GM23338 (cell line): Measurements from ENCODE around the gene DTNB. TPM values are rescaled to one million over a fixed set of nuclear protein-coding genes. Genes with fewer than 3 reads are reported as not detected.

Experiments used
- ATAC-seq: fragments of 200-7000 bp; cut with Tn5 transposase; 3 replicates; pipeline ENCODE4 v1.9.1; 2020
- DNase-seq: peaks from one replicate; pipeline ENCODE4 v3.0.0-alpha.2; 2015; ENCODE audit warnings: low spot score
- H2AFZ ChIP-seq: fragments of 200-600 bp; sonication (generic); 2 replicates; pipeline ENCODE4 v1.8.0; 2016; ENCODE audit warnings: antibody characterized with exemption, mild to moderate bottlenecking, moderate library complexity
- H3F3A ChIP-seq: fragments of 200-600 bp; sonication (generic); replicated peaks from 2 replicates; pipeline ENCODE4 v1.8.0; 2017; ENCODE audit warnings: antibody characterized with exemption, mixed run types, low read depth
- H3K27ac ChIP-seq: fragments of 200-600 bp; sonication (generic); 2 replicates; pipeline ENCODE4 v1.6.1; 2016; ENCODE audit warnings: low read depth
- H3K27me3 ChIP-seq: fragments of 200-600 bp; sonication (generic); 2 replicates; pipeline ENCODE4 v1.8.0; 2016; ENCODE audit warnings: mild to moderate bottlenecking, mixed run types, moderate library complexity; ENCODE audit not compliant: insufficient read depth
- H3K36me3 ChIP-seq: fragments of 200-600 bp; sonication (generic); 2 replicates; pipeline ENCODE4 v1.8.0; 2016; ENCODE audit warnings: mild to moderate bottlenecking; ENCODE audit not compliant: insufficient read depth
- H3K4me1 ChIP-seq: fragments of 200-600 bp; sonication (generic); 2 replicates; pipeline ENCODE4 v1.8.0; 2016; ENCODE audit warnings: mild to moderate bottlenecking, moderate library complexity; ENCODE audit not compliant: insufficient read depth
- H3K4me2 ChIP-seq: fragments of 200-600 bp; sonication (generic); 2 replicates; pipeline ENCODE4 v1.7.1; 2017; ENCODE audit warnings: mixed run types
- H3K4me3 ChIP-seq: fragments of 200-600 bp; sonication (generic); 2 replicates; pipeline ENCODE4 v1.6.1; 2016; ENCODE audit warnings: mixed run types
- H3K79me2 ChIP-seq: fragments of 200-600 bp; sonication (generic); replicated peaks from 2 replicates; pipeline ENCODE4 v1.8.0; 2017; ENCODE audit warnings: mild to moderate bottlenecking; ENCODE audit not compliant: insufficient read depth
- H3K9me2 ChIP-seq: fragments of 200-600 bp; sonication (generic); 2 replicates; pipeline ENCODE4 v1.8.0; 2017; ENCODE audit not compliant: insufficient read depth
- H4K20me1 ChIP-seq: fragments of 200-600 bp; sonication (generic); replicated peaks from 2 replicates; pipeline ENCODE4 v1.8.0; 2017; ENCODE audit warnings: mild to moderate bottlenecking; ENCODE audit not compliant: insufficient read depth
- H3K27ac Mint-ChIP-seq: 2 replicates; pipeline ENCODE4 v1.8.0; 2020; ENCODE audit warnings: inconsistent platforms, mild to moderate bottlenecking, moderate library complexity, mixed read lengths
- H3K27me3 Mint-ChIP-seq: 3 replicates; pipeline ENCODE4 v1.8.0; 2022; ENCODE audit warnings: low read depth, mild to moderate bottlenecking, moderate library complexity, mixed read lengths, inconsistent platforms; ENCODE audit not compliant: insufficient read depth, poor library complexity
- H3K36me3 Mint-ChIP-seq: 3 replicates; pipeline ENCODE4 v1.8.0; 2021; ENCODE audit warnings: low read depth, mild to moderate bottlenecking, inconsistent platforms, moderate library complexity, mixed read lengths
- H3K4me1 Mint-ChIP-seq: 3 replicates; pipeline ENCODE4 v1.8.0; 2020; ENCODE audit warnings: mild to moderate bottlenecking, inconsistent platforms, mixed read lengths
- H3K4me3 Mint-ChIP-seq: 3 replicates; pipeline ENCODE4 v1.8.0; 2021; ENCODE audit warnings: moderate library complexity, mild to moderate bottlenecking, inconsistent platforms, mixed read lengths
- H3K9me3 Mint-ChIP-seq: 3 replicates; pipeline ENCODE4 v1.8.0; 2020; ENCODE audit warnings: moderate library complexity, mild to moderate bottlenecking, inconsistent platforms, mixed read lengths
- CREB1 ChIP-seq: fragments of 250-450 bp; sonication (Bioruptor Pico); IDR thresholded peaks from 2 replicates; pipeline ENCODE4 v1.5.0; 2020; ENCODE audit warnings: low read depth, mild to moderate bottlenecking, moderate library complexity
- JUNB ChIP-seq: IDR thresholded peaks from one replicate; pipeline ENCODE4 v1.6.1; 2016; ENCODE audit warnings: antibody characterized with exemption; ENCODE audit not compliant: unreplicated experiment
- NANOG ChIP-seq: IDR thresholded peaks from 2 replicates; pipeline ENCODE4 v1.6.1; 2016; ENCODE audit warnings: antibody characterized with exemption, borderline replicate concordance
- POLR2AphosphoS5 ChIP-seq: IDR thresholded peaks from 2 replicates; pipeline ENCODE4 v1.6.1; 2016; ENCODE audit warnings: antibody characterized with exemption, low read depth
- ZNF114 ChIP-seq: fragments of 250-450 bp; sonication (Bioruptor Pico); IDR thresholded peaks from 2 replicates; pipeline ENCODE4 v1.5.0; 2020; ENCODE audit warnings: mild to moderate bottlenecking, moderate library complexity
- ZNF331 ChIP-seq: fragments of 250-450 bp; sonication (Bioruptor Pico); IDR thresholded peaks from 2 replicates; pipeline ENCODE4 v1.5.0; 2020; ENCODE audit warnings: low read depth, mild to moderate bottlenecking, moderate library complexity
- polyA plus RNA-seq: library from polyadenylated mRNA; unstranded; fragments of >200 nt; fragmentation: Nextera tagmentation; extraction: Ambion mirVana; gene quantifications from 2 replicates; pipeline ENCODE4 v1.2.1, GENCODE V29; 2016
- total RNA-seq: library from RNA; depleted of rRNA; stranded (reverse); fragments of >200 nt; shearing (Covaris generic); gene quantifications from 2 replicates; pipeline ENCODE4 v1.2.3, GENCODE V29; 2014
- TF ChIP-seq, protein P1 (sequence below): IDR thresholded peaks from one replicate; pipeline ENCODE4 v1.6.1; 2018; ENCODE audit warnings: antibody characterized with exemption; ENCODE audit not compliant: unreplicated experiment

DTNB gene
- total and polyA plus RNA-seq, 2 experiments from 2014 or later = 22.1 to 29.4 TPM

DNA sequence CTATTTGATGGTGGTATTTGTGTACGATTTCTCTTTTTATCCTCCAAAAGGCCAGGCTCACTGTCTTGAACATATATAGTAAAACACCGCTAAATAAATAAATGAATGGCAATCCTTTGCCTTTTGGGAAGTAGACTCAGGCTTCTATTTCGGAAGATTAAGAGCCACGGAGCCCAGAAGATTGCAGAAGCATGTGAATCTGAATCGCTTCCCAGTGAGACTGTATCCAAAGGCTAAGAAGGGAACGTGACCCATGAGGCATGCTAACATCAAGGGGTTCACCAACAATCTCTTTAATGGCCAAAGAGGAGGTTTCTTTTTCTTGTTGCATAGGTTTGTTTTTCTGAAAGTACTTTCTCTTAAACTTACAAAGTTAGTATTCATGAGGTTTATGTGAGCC is 261.6 kb downstream of the DTNB start:
- Mint-ChIP-seq H3K36me3 (peaks cover 7% of the 10 kb centered on the region; the same call in 2 of the 3 replicates), H3K4me3 (no peak overlapping the region), H3K9me3 (no peaks in the 10 kb centered on the region), H3K27ac (no peak overlapping the region), H3K4me1 (no peaks in the 10 kb centered on the region), H3K27me3 (no peaks in the 10 kb centered on the region)
- TF ChIP-seq CREB1 (no peak), ZNF331 (CRISPR knock-in tag) (no peak), POLR2AphosphoS5 (no peak), NANOG (no peak), ZNF114 (CRISPR knock-in tag) (no peak)
- Histone ChIP-seq H3K9me2 (no peaks in the 10 kb centered on the region), H2AFZ (no peak overlapping the region), H3F3A (no peaks in the 10 kb centered on the region), H3K4me3 (no peak overlapping the region), H3K79me2 (no peaks in the 10 kb centered on the region), H3K27me3 (no peaks in the 10 kb centered on the region), H3K36me3 (no peaks in the 10 kb centered on the region), H3K4me1 (no peaks in the 10 kb centered on the region), H3K4me2 (no peak overlapping the region), H4K20me1 (no peaks in the 10 kb centered on the region), H3K27ac (no peak overlapping the region)
- ATAC-seq = no peak
- no peak for DNase-seq

DNA sequence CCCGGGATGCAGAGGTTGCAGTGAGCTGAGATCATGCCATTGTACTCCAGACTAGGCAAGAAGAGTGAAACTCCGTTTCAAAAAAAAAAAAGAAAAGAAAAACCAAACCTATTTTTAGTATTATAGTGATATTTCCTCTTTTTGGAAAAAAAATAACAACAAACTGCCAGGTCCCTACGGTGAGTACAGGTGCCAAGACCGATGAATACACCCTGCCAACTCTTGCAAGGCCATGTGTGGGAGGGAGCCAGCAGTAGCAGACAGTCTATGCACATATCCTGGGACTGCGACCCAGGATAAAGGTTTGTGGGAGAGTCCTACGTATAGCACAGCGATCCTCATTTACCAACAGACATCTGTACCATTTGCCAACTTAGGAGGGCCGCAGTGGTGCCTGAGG is 262.1 kb downstream of the DTNB start:
- Mint-ChIP-seq H3K27me3 (no peaks in the 10 kb centered on the region), H3K4me1 (no peaks in the 10 kb centered on the region), H3K4me3 (no peak overlapping the region), H3K9me3 (no peaks in the 10 kb centered on the region), H3K36me3 (peaks cover 7% of the 10 kb centered on the region; the same call in 2 of the 3 replicates), H3K27ac (no peak overlapping the region)
- Histone ChIP-seq H3K36me3 (no peaks in the 10 kb centered on the region), H3K9me2 (no peaks in the 10 kb centered on the region), H3F3A (no peaks in the 10 kb centered on the region), H3K27ac (no peak overlapping the region), H3K4me3 (no peak overlapping the region), H4K20me1 (no peaks in the 10 kb centered on the region), H3K4me1 (no peaks in the 10 kb centered on the region), H3K27me3 (no peaks in the 10 kb centered on the region), H3K79me2 (no peaks in the 10 kb centered on the region), H3K4me2 (no peak overlapping the region), H2AFZ (no peak overlapping the region)
- no peak for DNase-seq
- ATAC-seq = no peak
- no peak for TF ChIP-seq JUNB
- TF ChIP-seq, protein P1, sequence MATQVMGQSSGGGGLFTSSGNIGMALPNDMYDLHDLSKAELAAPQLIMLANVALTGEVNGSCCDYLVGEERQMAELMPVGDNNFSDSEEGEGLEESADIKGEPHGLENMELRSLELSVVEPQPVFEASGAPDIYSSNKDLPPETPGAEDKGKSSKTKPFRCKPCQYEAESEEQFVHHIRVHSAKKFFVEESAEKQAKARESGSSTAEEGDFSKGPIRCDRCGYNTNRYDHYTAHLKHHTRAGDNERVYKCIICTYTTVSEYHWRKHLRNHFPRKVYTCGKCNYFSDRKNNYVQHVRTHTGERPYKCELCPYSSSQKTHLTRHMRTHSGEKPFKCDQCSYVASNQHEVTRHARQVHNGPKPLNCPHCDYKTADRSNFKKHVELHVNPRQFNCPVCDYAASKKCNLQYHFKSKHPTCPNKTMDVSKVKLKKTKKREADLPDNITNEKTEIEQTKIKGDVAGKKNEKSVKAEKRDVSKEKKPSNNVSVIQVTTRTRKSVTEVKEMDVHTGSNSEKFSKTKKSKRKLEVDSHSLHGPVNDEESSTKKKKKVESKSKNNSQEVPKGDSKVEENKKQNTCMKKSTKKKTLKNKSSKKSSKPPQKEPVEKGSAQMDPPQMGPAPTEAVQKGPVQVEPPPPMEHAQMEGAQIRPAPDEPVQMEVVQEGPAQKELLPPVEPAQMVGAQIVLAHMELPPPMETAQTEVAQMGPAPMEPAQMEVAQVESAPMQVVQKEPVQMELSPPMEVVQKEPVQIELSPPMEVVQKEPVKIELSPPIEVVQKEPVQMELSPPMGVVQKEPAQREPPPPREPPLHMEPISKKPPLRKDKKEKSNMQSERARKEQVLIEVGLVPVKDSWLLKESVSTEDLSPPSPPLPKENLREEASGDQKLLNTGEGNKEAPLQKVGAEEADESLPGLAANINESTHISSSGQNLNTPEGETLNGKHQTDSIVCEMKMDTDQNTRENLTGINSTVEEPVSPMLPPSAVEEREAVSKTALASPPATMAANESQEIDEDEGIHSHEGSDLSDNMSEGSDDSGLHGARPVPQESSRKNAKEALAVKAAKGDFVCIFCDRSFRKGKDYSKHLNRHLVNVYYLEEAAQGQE = no peak
- no peak for TF ChIP-seq ZNF331 (CRISPR knock-in tag)
- no peak for TF ChIP-seq ZNF114 (CRISPR knock-in tag)

DNA sequence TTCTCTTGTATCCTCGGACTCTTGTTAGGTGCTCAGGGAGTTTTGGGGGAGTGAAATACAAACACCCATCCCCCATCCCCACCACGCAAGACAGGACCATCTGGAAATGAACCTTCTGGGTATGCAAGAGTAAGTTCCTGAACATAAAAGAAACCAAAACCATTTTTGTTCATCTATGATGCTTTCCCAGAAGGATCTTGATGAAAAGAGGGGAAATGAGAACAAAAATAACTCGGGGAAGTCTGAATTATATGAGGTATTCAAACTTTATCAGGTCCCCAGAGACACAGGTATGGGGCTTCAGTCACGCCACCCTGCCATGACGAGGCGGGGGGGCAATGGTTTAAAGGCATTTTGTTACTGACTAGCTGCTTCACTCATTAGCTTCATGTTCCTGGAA is 263.0 kb downstream of the DTNB start:
- no peaks in the 10 kb centered on the region for H3K9me3 Mint-ChIP-seq
- no peak for DNase-seq
- Histone ChIP-seq H2AFZ (no peak overlapping the region), H3K4me3 (no peak overlapping the region), H3K79me2 (no peaks in the 10 kb centered on the region), H3K4me2 (no peak overlapping the region), H4K20me1 (no peaks in the 10 kb centered on the region), H3K36me3 (no peaks in the 10 kb centered on the region), H3F3A (no peaks in the 10 kb centered on the region), H3K27ac (no peak overlapping the region), H3K4me1 (no peaks in the 10 kb centered on the region), H3K9me2 (no peaks in the 10 kb centered on the region), H3K27me3 (no peaks in the 10 kb centered on the region)
- ATAC-seq = no peak
- H3K4me1 Mint-ChIP-seq = no peaks in the 10 kb centered on the region
- peaks cover 2% of the 10 kb centered on the region for H3K27me3 Mint-ChIP-seq
- no peak overlapping the region for H3K27ac Mint-ChIP-seq
- no peak overlapping the region for H3K4me3 Mint-ChIP-seq
- no peak for TF ChIP-seq POLR2AphosphoS5
- peaks cover 7% of the 10 kb centered on the region; the same call in 2 of the 3 replicates for H3K36me3 Mint-ChIP-seq
